Panc1 (cell line): Measurements from ENCODE around the gene MTTP. TPM values are rescaled to one million over a fixed set of nuclear protein-coding genes. Genes with fewer than 3 reads are reported as not detected.

Experiments
- ATAC-seq: fragments of 200-7000 bp; cut with Tn5 transposase; 2 replicates; pipeline ENCODE4 v1.9.1; 2020; ENCODE audit warnings: mild to moderate bottlenecking, moderate library complexity
- BruUV-seq: library from RNA; stranded (reverse); fragments of 400-500 nt; replicated peaks from 2 replicates; lab custom pipeline; 2021; lab: Mats Ljungman, UMichigan
- CTCF ChIA-PET: fragments of 300-600 bp; sonication (Branson Sonifier 250); formaldehyde crosslinking; loops from one replicate; lab custom pipeline; 2022; ENCODE audit warnings: antibody characterized with exemption; lab: Charles Lee
- POLR2A ChIA-PET: fragments of 300-600 bp; sonication (Branson Sonifier 250); formaldehyde crosslinking; loops from one replicate; lab custom pipeline; 2022; ENCODE audit warnings: antibody characterized with exemption; lab: Charles Lee
- DNase-seq: peaks from one replicate; pipeline ENCODE4 v3.0.0-alpha.2; 2010; ENCODE audit warnings: low read depth, low spot score
- H3K27ac ChIP-seq: 2 replicates; pipeline ENCODE4 v1.5.1; 2011; ENCODE audit warnings: mild to moderate bottlenecking, low read length, inconsistent platforms
- H3K27me3 ChIP-seq: fragments of 200-500 bp; sonication (Bioruptor generic); 2 replicates; pipeline ENCODE4 v1.6.0; 2014; ENCODE audit warnings: low read length, inconsistent platforms; ENCODE audit not compliant: control insufficient read depth, insufficient read depth
- H3K36me3 ChIP-seq: fragments of 200-500 bp; sonication (Bioruptor generic); 2 replicates; pipeline ENCODE4 v1.5.1; 2014; ENCODE audit warnings: inconsistent platforms, mild to moderate bottlenecking, low read length, moderate library complexity; ENCODE audit not compliant: control insufficient read depth, insufficient read depth
- H3K4me1 ChIP-seq: 2 replicates; pipeline ENCODE4 v1.5.1; 2011; ENCODE audit warnings: inconsistent platforms, mild to moderate bottlenecking, low read length, moderate library complexity; ENCODE audit not compliant: control insufficient read depth, insufficient read depth
- H3K4me3 ChIP-seq, 2 experiments: 2 replicates each; pipeline ENCODE4 v1.5.1; 2011 to 2012; ENCODE audit warnings: low read depth in 2 of 2, low read length in 2 of 2, mild to moderate bottlenecking in 2 of 2, inconsistent platforms in 1 of 2, moderate library complexity in 1 of 2
- H3K9me3 ChIP-seq: fragments of 200-500 bp; sonication (Bioruptor generic); 2 replicates; pipeline ENCODE4 v1.5.1; 2014; ENCODE audit warnings: low read depth, mild to moderate bottlenecking, inconsistent platforms, low read length, moderate library complexity; ENCODE audit not compliant: control insufficient read depth, insufficient read depth
- CTCF ChIP-seq: fragments of 450-650 bp; IDR thresholded peaks from 2 replicates; pipeline ENCODE4 v1.5.1; 2017; ENCODE audit warnings: mild to moderate bottlenecking
- POLR2AphosphoS5 ChIP-seq: IDR thresholded peaks from 2 replicates; pipeline ENCODE4 v1.6.1; 2012; ENCODE audit warnings: mild to moderate bottlenecking, low read depth, low read length, moderate library complexity
- REST ChIP-seq, 2 experiments: IDR thresholded peaks; 2 replicates each; pipeline ENCODE4 v1.6.1; 2011 to 2012; ENCODE audit warnings: low read depth in 2 of 2, control low read depth in 1 of 2, low read length in 1 of 2, mild to moderate bottlenecking in 1 of 2, moderate library complexity in 1 of 2; ENCODE audit not compliant: insufficient read depth in 1 of 2
- SIN3A ChIP-seq: IDR thresholded peaks from 2 replicates; pipeline ENCODE4 v1.6.1; 2012; ENCODE audit warnings: low read depth, mild to moderate bottlenecking, low read length, moderate library complexity, borderline replicate concordance; ENCODE audit not compliant: insufficient read depth
- TCF7L2 ChIP-seq: IDR thresholded peaks from 2 replicates; pipeline ENCODE4 v1.6.1; 2011; ENCODE audit warnings: mild to moderate bottlenecking, low read depth, low read length, inconsistent platforms
- in situ Hi-C: cut with HindIII; loops from 2 replicates; pipeline ENCODE4 v1.10.0; 2016; ENCODE audit warnings: low sequenced_read_pairs, low pct_unique_long_range_greater_than_20kb
- intact Hi-C: fragments of 100-400 bp; cut with micrococcal nuclease; formaldehyde crosslinking; loops from one replicate; pipeline ENCODE4 v1.10.0; 2022; ENCODE audit not compliant: unreplicated experiment
- total RNA-seq: library from RNA; stranded (reverse); gene quantifications from one replicate; pipeline ENCODE4 v1.2.1, GENCODE V29; 2021; ENCODE audit not compliant: unreplicated experiment

Gene MTTP
- total RNA-seq, 1 experiment from 2014 or later, result 0.26 TPM

GRCh38 chr4:99652596-99653436 lies 78.2 kb downstream of the MTTP start:
- intact Hi-C loops, result no loop called here
- Histone ChIP-seq H3K27ac (no peak overlapping the region), H3K9me3 (no peaks in the 10 kb centered on the region), H3K4me3 (no peak overlapping the region), H3K27me3 (no peaks in the 10 kb centered on the region), H3K4me1 (no peaks in the 10 kb centered on the region), H3K36me3 (no peaks in the 10 kb centered on the region)
- BruUV-seq, result no TSS peak
- TF ChIP-seq CTCF, result no peak
- TF ChIP-seq SIN3A, result no peak
- TF ChIP-seq POLR2AphosphoS5, result no peak
- TF ChIP-seq REST (IDR thresholded peaks at IDR 0.05; ENCODE audit: insufficient read depth in 1 of 2, low read depth in 2 of 2, low read length in 1 of 2), result no peak
- TF ChIP-seq TCF7L2, result no peak
- ChIA-PET CTCF (no interaction called here), POLR2A (no interaction called here)
- DNase-seq (no peak), ATAC-seq (no peak)
- in situ Hi-C loops, result no loop called here

- in situ Hi-C loops (no loop called here), intact Hi-C loops (no loop called here)
- BruUV-seq, result no TSS peak
- ATAC-seq, result no peak
- Histone ChIP-seq H3K4me1 (no peaks in the 10 kb centered on the region), H3K4me3 (0 out of 4 replicates have a peak overlapping the region, but pooled peaks of 1 of the 2 experiments have one; percentile 8), H3K36me3 (no peaks in the 10 kb centered on the region), H3K27me3 (no peaks in the 10 kb centered on the region), H3K27ac (no peak overlapping the region), H3K9me3 (no peaks in the 10 kb centered on the region)
- TF ChIP-seq POLR2AphosphoS5, result no peak
- no peak for TF ChIP-seq CTCF
- TF ChIP-seq REST (IDR thresholded peaks at IDR 0.05; ENCODE audit: insufficient read depth in 1 of 2, low read depth in 2 of 2, low read length in 1 of 2), result no peak
- TF ChIP-seq TCF7L2, result no peak
- TF ChIP-seq SIN3A, result no peak
- CTCF ChIA-PET, result no interaction called here
- POLR2A ChIA-PET, result no interaction called here
- no peak for DNase-seq
Measured at GRCh38 chr4:99653916-99654315, 79.3 kb downstream of the MTTP start.
